Activated B cell treated with CpG ODN at 0.5 μM for 24 hours (primary cell): ENCODE results near the gene AFTPH. TPM values are rescaled to one million over a fixed set of nuclear protein-coding genes. Genes with fewer than 3 reads are reported as not detected.

Source experiments
- ATAC-seq: fragments of 200-7000 bp; cut with Tn5 transposase; one replicate; pipeline ENCODE4 v1.10.0; 2021; ENCODE audit warnings: low read depth, mild to moderate bottlenecking, moderate library complexity
- CTCF ChIA-PET: fragments of 350-600 bp; sonication (Branson Sonifier 250); formaldehyde crosslinking; loops from one replicate; lab custom pipeline; 2021; ENCODE audit warnings: antibody characterized with exemption; lab: Charles Lee
- POLR2A ChIA-PET: fragments of 350-600 bp; sonication (Branson Sonifier 250); formaldehyde crosslinking; loops from one replicate; lab custom pipeline; 2021; ENCODE audit warnings: antibody characterized with exemption; lab: Charles Lee
- DNase-seq: peaks from one replicate; pipeline ENCODE4 v3.0.0; 2022
- H3K27ac Mint-ChIP-seq: one replicate; pipeline ENCODE4 v1.8.0; 2020; ENCODE audit warnings: mixed read lengths
- H3K27me3 Mint-ChIP-seq: one replicate; pipeline ENCODE4 v1.8.0; 2021; ENCODE audit warnings: mixed read lengths
- H3K36me3 Mint-ChIP-seq: one replicate; pipeline ENCODE4 v1.8.0; 2021; ENCODE audit warnings: low read depth, mixed read lengths
- H3K4me1 Mint-ChIP-seq: one replicate; pipeline ENCODE4 v1.8.0; 2021; ENCODE audit warnings: mixed read lengths
- H3K4me3 Mint-ChIP-seq: one replicate; pipeline ENCODE4 v1.8.0; 2020; ENCODE audit warnings: mild to moderate bottlenecking, mixed read lengths
- H3K9me3 Mint-ChIP-seq: one replicate; pipeline ENCODE4 v1.8.0; 2020; ENCODE audit warnings: mixed read lengths
- intact Hi-C: fragments of 100-400 bp; cut with micrococcal nuclease; formaldehyde crosslinking; loops from one replicate; pipeline ENCODE4 v1.15.1; 2024
- total RNA-seq: library from RNA; stranded (reverse); gene quantifications from 2 replicates; pipeline ENCODE4 v1.2.3, GENCODE V29; 2022
- TF ChIP-seq, protein P1 (sequence below): fragments of 200-600 bp; IDR thresholded peaks from one replicate; pipeline ENCODE4 v1.8.0; 2022; ENCODE audit warnings: antibody characterized with exemption, mild to moderate bottlenecking

AFTPH gene
- total RNA-seq, 1 donor from 2014 or later: 81.3 TPM

DNA sequence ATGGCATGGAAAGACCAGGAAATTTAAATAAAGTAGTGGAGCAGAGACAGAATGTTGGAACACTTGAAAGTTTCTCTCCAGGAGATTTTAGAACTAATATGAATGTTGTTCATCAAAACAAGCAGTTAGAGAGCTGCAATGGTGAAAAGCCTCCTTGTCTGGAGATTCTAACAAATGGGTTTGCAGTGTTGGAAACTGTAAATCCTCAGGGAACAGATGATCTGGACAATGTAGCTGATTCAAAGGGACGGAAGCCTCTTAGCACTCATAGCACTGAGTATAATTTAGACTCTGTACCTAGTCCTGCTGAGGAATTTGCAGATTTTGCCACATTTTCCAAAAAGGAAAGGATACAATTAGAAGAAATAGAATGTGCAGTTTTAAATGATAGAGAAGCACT, 27.7 kb downstream of the AFTPH start:
- CTCF ChIA-PET: interaction anchor here (1.2 to 4.1 kb wide), 3 partner anchors 17 to 221 kb away, joined by 3 to 20 read pairs (median 5); partner anchors contain the start of gene AFTPH
- Mint-ChIP-seq H3K4me1 (peaks cover 24% of the 10 kb centered on the region), H3K4me3 (no peak overlapping the region), H3K27me3 (no peaks in the 10 kb centered on the region), H3K27ac (no peak overlapping the region), H3K36me3 (peaks cover 59% of the 10 kb centered on the region), H3K9me3 (peaks cover 4% of the 10 kb centered on the region)
- POLR2A ChIA-PET: interaction anchor here (0.7 kb wide), 1 partner anchor 199 kb away, joined by 3 read pairs; no protein-coding TSS in a partner anchor
- intact Hi-C loops: no loop called here
- TF ChIP-seq, protein P1, sequence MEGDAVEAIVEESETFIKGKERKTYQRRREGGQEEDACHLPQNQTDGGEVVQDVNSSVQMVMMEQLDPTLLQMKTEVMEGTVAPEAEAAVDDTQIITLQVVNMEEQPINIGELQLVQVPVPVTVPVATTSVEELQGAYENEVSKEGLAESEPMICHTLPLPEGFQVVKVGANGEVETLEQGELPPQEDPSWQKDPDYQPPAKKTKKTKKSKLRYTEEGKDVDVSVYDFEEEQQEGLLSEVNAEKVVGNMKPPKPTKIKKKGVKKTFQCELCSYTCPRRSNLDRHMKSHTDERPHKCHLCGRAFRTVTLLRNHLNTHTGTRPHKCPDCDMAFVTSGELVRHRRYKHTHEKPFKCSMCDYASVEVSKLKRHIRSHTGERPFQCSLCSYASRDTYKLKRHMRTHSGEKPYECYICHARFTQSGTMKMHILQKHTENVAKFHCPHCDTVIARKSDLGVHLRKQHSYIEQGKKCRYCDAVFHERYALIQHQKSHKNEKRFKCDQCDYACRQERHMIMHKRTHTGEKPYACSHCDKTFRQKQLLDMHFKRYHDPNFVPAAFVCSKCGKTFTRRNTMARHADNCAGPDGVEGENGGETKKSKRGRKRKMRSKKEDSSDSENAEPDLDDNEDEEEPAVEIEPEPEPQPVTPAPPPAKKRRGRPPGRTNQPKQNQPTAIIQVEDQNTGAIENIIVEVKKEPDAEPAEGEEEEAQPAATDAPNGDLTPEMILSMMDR: no peak
- ATAC-seq: no peak
- DNase-seq: no peak

DNA sequence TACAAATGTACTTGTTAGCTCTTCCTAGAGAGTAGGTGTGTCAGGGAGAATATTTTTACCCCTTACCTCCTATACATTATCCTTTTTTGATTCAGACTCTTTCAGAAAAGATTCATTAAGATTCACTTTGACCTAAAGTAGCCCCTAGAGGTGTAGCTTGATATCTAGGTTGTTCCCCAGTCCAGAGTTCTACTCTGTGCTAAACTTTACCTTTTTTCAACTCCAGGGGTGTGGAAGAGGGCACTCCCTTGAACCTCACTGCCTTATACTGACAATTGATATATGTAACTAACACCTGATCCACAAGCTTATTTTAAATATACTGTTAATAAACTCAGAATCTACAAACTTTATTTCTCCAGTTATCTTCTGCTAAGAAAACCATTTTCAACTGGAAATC, 30.0 kb downstream of the AFTPH start:
- Mint-ChIP-seq H3K9me3 (peaks cover 4% of the 10 kb centered on the region), H3K4me1 (peaks cover 19% of the 10 kb centered on the region), H3K27ac (no peak overlapping the region), H3K27me3 (no peaks in the 10 kb centered on the region), H3K4me3 (no peak overlapping the region), H3K36me3 (peaks cover 65% of the 10 kb centered on the region)
- POLR2A ChIA-PET: interaction anchor here (0.7 to 1.3 kb wide), 2 partner anchors 30 to 31 kb away, joined by 3 to 5 read pairs; partner anchors contain the start of gene AFTPH
- ATAC-seq: no peak
- DNase-seq: no peak
- TF ChIP-seq, protein P1: no peak
- CTCF ChIA-PET: interaction anchor here (0.9 to 4.1 kb wide), 2 partner anchors 31 to 223 kb away, joined by 3 to 20 read pairs; partner anchors contain the start of gene AFTPH
- intact Hi-C loops: no loop called here

DNA sequence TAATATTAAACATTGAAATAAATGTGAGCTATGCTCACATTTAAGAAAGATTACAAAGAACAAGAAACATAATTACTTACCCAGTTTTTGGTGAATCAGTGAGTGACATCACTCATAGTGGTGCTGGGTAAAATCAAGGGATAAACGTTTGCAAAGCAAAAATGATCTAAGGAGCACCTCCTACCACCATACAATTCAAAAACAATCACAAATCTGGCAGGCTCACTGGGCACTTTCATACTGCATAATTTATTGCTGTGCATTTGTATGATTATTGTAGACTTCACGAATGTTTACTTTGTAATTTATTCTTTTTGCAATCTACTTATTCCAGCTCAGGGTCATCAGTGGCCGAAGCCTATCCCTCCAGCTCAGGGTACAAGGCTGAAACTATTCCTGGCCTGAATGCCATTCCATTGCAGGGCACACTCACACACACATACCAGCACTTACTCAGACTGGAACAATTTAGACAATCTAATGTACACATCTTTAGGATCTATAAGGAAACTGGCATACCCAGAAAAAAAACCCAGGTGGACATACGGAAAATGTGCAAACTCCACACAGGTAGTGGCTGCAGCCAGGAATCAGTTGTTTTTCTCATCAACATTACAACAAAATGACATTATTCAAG, 34.4 kb downstream of the AFTPH start:
- ChIA-PET CTCF (interaction anchor here (1.0 to 7.9 kb wide), 4 partner anchors 19 to 229 kb away, joined by 3 to 93 read pairs (median 40); partner anchors contain the start of gene AFTPH), POLR2A (interaction anchor here (0.7 to 1.0 kb wide), 2 partner anchors 34 to 35 kb away, joined by 3 read pairs; partner anchors contain the start of gene AFTPH)
- Mint-ChIP-seq H3K27ac (no peak overlapping the region), H3K4me3 (no peak overlapping the region), H3K27me3 (no peaks in the 10 kb centered on the region), H3K9me3 (no peaks in the 10 kb centered on the region), H3K4me1 (peaks cover 20% of the 10 kb centered on the region), H3K36me3 (peaks cover 41% of the 10 kb centered on the region)
- TF ChIP-seq, protein P1: no peak
- ATAC-seq (no peak), DNase-seq (no peak)
- intact Hi-C loops: no loop called here

DNA sequence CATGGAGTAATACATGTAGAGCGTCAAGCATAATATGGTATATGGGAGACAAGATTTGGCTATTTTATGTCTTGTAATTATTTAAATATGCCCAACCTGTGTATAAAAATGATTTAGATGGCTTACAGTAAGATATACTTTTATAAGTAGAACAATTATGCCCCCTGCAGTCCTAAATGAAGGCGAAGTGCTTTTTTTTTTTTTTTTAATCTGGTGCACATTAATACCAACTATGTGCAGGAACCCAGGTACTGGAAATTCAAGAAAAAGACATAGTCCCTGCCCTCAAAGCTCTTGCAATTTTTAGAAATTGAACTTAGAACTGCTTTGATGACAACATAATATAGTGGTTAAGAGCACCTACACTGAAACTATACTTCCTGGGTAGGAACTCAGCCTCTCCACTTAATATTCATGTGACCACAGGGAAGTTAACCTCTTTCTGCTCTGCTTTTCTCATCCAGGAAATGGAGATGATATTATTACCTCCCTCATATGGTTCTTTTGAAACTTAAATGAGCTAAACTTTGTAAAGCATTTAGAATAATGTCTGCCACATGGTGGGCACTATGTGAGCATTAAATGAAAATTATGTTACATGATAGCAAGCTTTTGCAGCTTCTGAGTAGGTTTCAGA, 38.1 kb downstream of the AFTPH start:
- no peaks in the 10 kb centered on the region for H3K9me3 Mint-ChIP-seq
- ChIA-PET POLR2A (interaction anchor here (0.7 to 1.1 kb wide), 2 partner anchors 38 to 364 kb away, joined by 6 to 13 read pairs; partner anchors contain the start of gene AFTPH), CTCF (interaction anchor here (0.6 to 7.9 kb wide), 10 partner anchors 9 to 512 kb away, joined by 3 to 93 read pairs (median 4); partner anchors contain the start of gene AFTPH)
- no peak overlapping the region for H3K4me3 Mint-ChIP-seq
- intact Hi-C loops: loop anchor here (1.0 kb wide), 4 partner anchors 40 to 513 kb away; no protein-coding TSS in a partner anchor
- H3K4me1 Mint-ChIP-seq: peaks cover 34% of the 10 kb centered on the region
- H3K36me3 Mint-ChIP-seq: peaks cover 21% of the 10 kb centered on the region
- ATAC-seq (peak; percentile 52), DNase-seq (no peak)
- H3K27ac Mint-ChIP-seq: no peak overlapping the region
- TF ChIP-seq, protein P1: no peak
- H3K27me3 Mint-ChIP-seq: no peaks in the 10 kb centered on the region
